Adrenal gland (tissue), 5 donors: ENCODE data around the gene MRGPRF.

Source experiments
- POLR2A ChIP-seq, 2 donors: fragments of 450-650 bp; IDR thresholded peaks; one replicate each; pipeline ENCODE4 v1.6.1; 2017; ENCODE audit warnings: antibody characterized with exemption in 2 of 2, mild to moderate bottlenecking in 2 of 2, moderate library complexity in 1 of 2
- TF ChIP-seq, protein P1 (sequence below), 6 experiments: fragments of 450-650 bp in 4 of 6; fragments of 200-600 bp in 2 of 6; sonication (generic) in 1 of 6; IDR thresholded peaks; 1 replicate in 5 of 6; 2 replicates in 1 of 6; pipeline versions ENCODE4 v1.5.1 to v1.8.0; 2016 to 2021; ENCODE audit warnings: antibody characterized with exemption in 6 of 6, mild to moderate bottlenecking in 2 of 6, moderate library complexity in 1 of 6
- donor health status: DM: no; HTN: no; CAD: no.

DNA sequence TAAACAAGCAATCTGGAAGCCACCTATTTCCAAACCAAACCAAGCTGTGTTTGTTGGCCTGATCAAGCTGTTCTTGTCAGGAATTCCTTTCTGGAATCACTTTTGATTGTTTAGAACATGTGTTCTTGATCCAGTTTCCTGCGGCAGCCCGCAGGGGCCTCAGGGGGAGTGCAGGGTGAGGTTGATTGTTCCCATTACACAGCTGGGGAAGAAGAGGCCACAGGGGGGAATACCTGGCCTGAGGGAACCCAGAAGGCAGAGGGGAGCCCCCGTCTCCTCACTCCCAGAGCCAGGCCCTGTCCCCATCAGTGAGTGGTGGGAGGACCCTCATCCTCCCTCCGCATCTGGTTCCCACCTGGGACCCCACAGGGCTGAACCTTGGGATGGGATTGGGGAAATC, 36.5 kb downstream of the MRGPRF start:
- TF ChIP-seq, protein P1, sequence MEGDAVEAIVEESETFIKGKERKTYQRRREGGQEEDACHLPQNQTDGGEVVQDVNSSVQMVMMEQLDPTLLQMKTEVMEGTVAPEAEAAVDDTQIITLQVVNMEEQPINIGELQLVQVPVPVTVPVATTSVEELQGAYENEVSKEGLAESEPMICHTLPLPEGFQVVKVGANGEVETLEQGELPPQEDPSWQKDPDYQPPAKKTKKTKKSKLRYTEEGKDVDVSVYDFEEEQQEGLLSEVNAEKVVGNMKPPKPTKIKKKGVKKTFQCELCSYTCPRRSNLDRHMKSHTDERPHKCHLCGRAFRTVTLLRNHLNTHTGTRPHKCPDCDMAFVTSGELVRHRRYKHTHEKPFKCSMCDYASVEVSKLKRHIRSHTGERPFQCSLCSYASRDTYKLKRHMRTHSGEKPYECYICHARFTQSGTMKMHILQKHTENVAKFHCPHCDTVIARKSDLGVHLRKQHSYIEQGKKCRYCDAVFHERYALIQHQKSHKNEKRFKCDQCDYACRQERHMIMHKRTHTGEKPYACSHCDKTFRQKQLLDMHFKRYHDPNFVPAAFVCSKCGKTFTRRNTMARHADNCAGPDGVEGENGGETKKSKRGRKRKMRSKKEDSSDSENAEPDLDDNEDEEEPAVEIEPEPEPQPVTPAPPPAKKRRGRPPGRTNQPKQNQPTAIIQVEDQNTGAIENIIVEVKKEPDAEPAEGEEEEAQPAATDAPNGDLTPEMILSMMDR (IDR thresholded peaks at IDR 0.05) = no peak
- TF ChIP-seq POLR2A (IDR thresholded peaks at IDR 0.05) = no peak
